Breast epithelium (tissue), 3 donors: ENCODE measurements around the gene LCN6.

Experiments used
- POLR2A ChIP-seq: fragments of 450-650 bp; IDR thresholded peaks from one replicate; pipeline ENCODE4 v1.6.1; 2016; ENCODE audit warnings: antibody characterized with exemption, mild to moderate bottlenecking, moderate library complexity
- POLR2AphosphoS5 ChIP-seq, 3 donors: sonication (generic); formaldehyde crosslinking; IDR thresholded peaks; one replicate each; pipeline ENCODE4 v1.6.1; 2017; ENCODE audit warnings: antibody characterized with exemption in 3 of 3
- TF ChIP-seq, protein P1 (sequence below), 3 donors: fragments of 450-650 bp; IDR thresholded peaks; one replicate each; pipeline ENCODE4 v1.5.1; 2016 to 2017; ENCODE audit warnings: antibody characterized with exemption in 3 of 3, mild to moderate bottlenecking in 3 of 3, moderate library complexity in 3 of 3

- TF ChIP-seq, protein P1, sequence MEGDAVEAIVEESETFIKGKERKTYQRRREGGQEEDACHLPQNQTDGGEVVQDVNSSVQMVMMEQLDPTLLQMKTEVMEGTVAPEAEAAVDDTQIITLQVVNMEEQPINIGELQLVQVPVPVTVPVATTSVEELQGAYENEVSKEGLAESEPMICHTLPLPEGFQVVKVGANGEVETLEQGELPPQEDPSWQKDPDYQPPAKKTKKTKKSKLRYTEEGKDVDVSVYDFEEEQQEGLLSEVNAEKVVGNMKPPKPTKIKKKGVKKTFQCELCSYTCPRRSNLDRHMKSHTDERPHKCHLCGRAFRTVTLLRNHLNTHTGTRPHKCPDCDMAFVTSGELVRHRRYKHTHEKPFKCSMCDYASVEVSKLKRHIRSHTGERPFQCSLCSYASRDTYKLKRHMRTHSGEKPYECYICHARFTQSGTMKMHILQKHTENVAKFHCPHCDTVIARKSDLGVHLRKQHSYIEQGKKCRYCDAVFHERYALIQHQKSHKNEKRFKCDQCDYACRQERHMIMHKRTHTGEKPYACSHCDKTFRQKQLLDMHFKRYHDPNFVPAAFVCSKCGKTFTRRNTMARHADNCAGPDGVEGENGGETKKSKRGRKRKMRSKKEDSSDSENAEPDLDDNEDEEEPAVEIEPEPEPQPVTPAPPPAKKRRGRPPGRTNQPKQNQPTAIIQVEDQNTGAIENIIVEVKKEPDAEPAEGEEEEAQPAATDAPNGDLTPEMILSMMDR (IDR thresholded peaks at IDR 0.05): no peak
- no peak for TF ChIP-seq POLR2A
- no peak for TF ChIP-seq POLR2AphosphoS5 (IDR thresholded peaks at IDR 0.05)
Observed at GRCh38 chr9:136756134-136756438, 7.8 kb upstream of the LCN6 start.
